ENCODE data around the gene AUTS2.

Gene AUTS2

GRCh38 chr7:70389531-70390151 lies 791.4 kb downstream of the AUTS2 start:
- no peak overlapping the region for H3K4me3 Mint-ChIP-seq
- no peaks in the 10 kb centered on the region for H3K4me1 Mint-ChIP-seq (ENCODE audit: low read depth)
- H3K36me3 Mint-ChIP-seq (ENCODE audit: low read depth), result no peaks in the 10 kb centered on the region
- no peaks in the 10 kb centered on the region for H3K27me3 Mint-ChIP-seq (ENCODE audit: low read depth)
- DNase-seq (ENCODE audit: low spot score), result no peak
- H3K27ac Mint-ChIP-seq, result no peak overlapping the region
- no peaks in the 10 kb centered on the region for H3K9me3 Mint-ChIP-seq

- no peak for DNase-seq (ENCODE audit: low spot score)
- Mint-ChIP-seq H3K4me3 (no peak overlapping the region), H3K4me1 (ENCODE audit: low read depth) (no peaks in the 10 kb centered on the region), H3K27ac (no peak overlapping the region), H3K9me3 (no peaks in the 10 kb centered on the region), H3K36me3 (ENCODE audit: low read depth) (no peaks in the 10 kb centered on the region), H3K27me3 (ENCODE audit: low read depth) (no peaks in the 10 kb centered on the region)
Measured at GRCh38 chr7:70390251-70390650, 792.0 kb downstream of the AUTS2 start.

- H3K9me3 Mint-ChIP-seq, result no peaks in the 10 kb centered on the region
- no peaks in the 10 kb centered on the region for H3K4me1 Mint-ChIP-seq (ENCODE audit: low read depth)
Measured at GRCh38 chr7:70392256-70392876, 794.1 kb downstream of the AUTS2 start.

GRCh38 chr7:70392877-70393435 lies 794.7 kb downstream of the AUTS2 start:
- no peaks in the 10 kb centered on the region for H3K27me3 Mint-ChIP-seq (ENCODE audit: low read depth)
- H3K27ac Mint-ChIP-seq, result no peak overlapping the region
- H3K36me3 Mint-ChIP-seq (ENCODE audit: low read depth), result no peaks in the 10 kb centered on the region
- H3K4me3 Mint-ChIP-seq, result no peak overlapping the region
- DNase-seq (ENCODE audit: low spot score), result no peak
- no peaks in the 10 kb centered on the region for H3K9me3 Mint-ChIP-seq
- no peaks in the 10 kb centered on the region for H3K4me1 Mint-ChIP-seq (ENCODE audit: low read depth)

More at GRCh38 chr7:70392256-70392876, 794.1 kb downstream of the AUTS2 start:
- Mint-ChIP-seq H3K27ac (no peak overlapping the region), H3K4me3 (no peak overlapping the region), H3K36me3 (ENCODE audit: low read depth) (no peaks in the 10 kb centered on the region), H3K27me3 (ENCODE audit: low read depth) (no peaks in the 10 kb centered on the region)
- DNase-seq (ENCODE audit: low spot score), result no peak

GRCh38 chr7:70393956-70394355 lies 795.7 kb downstream of the AUTS2 start:
- H3K9me3 Mint-ChIP-seq, result no peaks in the 10 kb centered on the region
- H3K4me3 Mint-ChIP-seq, result no peak overlapping the region
- H3K4me1 Mint-ChIP-seq (ENCODE audit: low read depth), result no peaks in the 10 kb centered on the region
- no peak for DNase-seq (ENCODE audit: low spot score)
- no peak overlapping the region for H3K27ac Mint-ChIP-seq
- H3K36me3 Mint-ChIP-seq (ENCODE audit: low read depth), result no peaks in the 10 kb centered on the region
- H3K27me3 Mint-ChIP-seq (ENCODE audit: low read depth), result no peaks in the 10 kb centered on the region

- Mint-ChIP-seq H3K36me3 (ENCODE audit: low read depth) (no peaks in the 10 kb centered on the region), H3K9me3 (no peaks in the 10 kb centered on the region), H3K27ac (no peak overlapping the region), H3K4me1 (ENCODE audit: low read depth) (no peaks in the 10 kb centered on the region), H3K27me3 (ENCODE audit: low read depth) (no peaks in the 10 kb centered on the region), H3K4me3 (no peak overlapping the region)
- DNase-seq (ENCODE audit: low spot score), result no peak
Measured at GRCh38 chr7:70400829-70401380, 802.6 kb downstream of the AUTS2 start.

- H3K36me3 Mint-ChIP-seq (ENCODE audit: low read depth), result no peaks in the 10 kb centered on the region
Measured at GRCh38 chr7:70402069-70402468, 803.8 kb downstream of the AUTS2 start.

GRCh38 chr7:70405241-70405640 lies 807.0 kb downstream of the AUTS2 start:
- H3K9me3 Mint-ChIP-seq, result no peaks in the 10 kb centered on the region
- no peaks in the 10 kb centered on the region for H3K36me3 Mint-ChIP-seq (ENCODE audit: low read depth)
- H3K4me3 Mint-ChIP-seq, result no peak overlapping the region
- H3K27me3 Mint-ChIP-seq (ENCODE audit: low read depth), result no peaks in the 10 kb centered on the region
- H3K4me1 Mint-ChIP-seq (ENCODE audit: low read depth), result no peaks in the 10 kb centered on the region
- H3K27ac Mint-ChIP-seq, result no peak overlapping the region
- DNase-seq (ENCODE audit: low spot score), result no peak

More at GRCh38 chr7:70402069-70402468, 803.8 kb downstream of the AUTS2 start:
- Mint-ChIP-seq H3K4me1 (ENCODE audit: low read depth) (no peaks in the 10 kb centered on the region), H3K4me3 (no peak overlapping the region), H3K27ac (no peak overlapping the region), H3K27me3 (ENCODE audit: low read depth) (no peaks in the 10 kb centered on the region), H3K9me3 (no peaks in the 10 kb centered on the region)
- DNase-seq (ENCODE audit: low spot score), result no peak

GRCh38 chr7:70406186-70406949 lies 808.1 kb downstream of the AUTS2 start:
- no peaks in the 10 kb centered on the region for H3K36me3 Mint-ChIP-seq (ENCODE audit: low read depth)
- no peaks in the 10 kb centered on the region for H3K4me1 Mint-ChIP-seq (ENCODE audit: low read depth)
- no peaks in the 10 kb centered on the region for H3K9me3 Mint-ChIP-seq
- DNase-seq (ENCODE audit: low spot score), result no peak
- no peak overlapping the region for H3K4me3 Mint-ChIP-seq
- H3K27me3 Mint-ChIP-seq (ENCODE audit: low read depth), result no peaks in the 10 kb centered on the region
- no peak overlapping the region for H3K27ac Mint-ChIP-seq

GRCh38 chr7:70406950-70407209 lies 808.6 kb downstream of the AUTS2 start:
- H3K27me3 Mint-ChIP-seq (ENCODE audit: low read depth), result no peaks in the 10 kb centered on the region
- H3K4me1 Mint-ChIP-seq (ENCODE audit: low read depth), result no peaks in the 10 kb centered on the region
- no peak for DNase-seq (ENCODE audit: low spot score)
- H3K4me3 Mint-ChIP-seq, result no peak overlapping the region
- H3K9me3 Mint-ChIP-seq, result no peaks in the 10 kb centered on the region
- no peak overlapping the region for H3K27ac Mint-ChIP-seq
- no peaks in the 10 kb centered on the region for H3K36me3 Mint-ChIP-seq (ENCODE audit: low read depth)

GRCh38 chr7:70408477-70408876 lies 810.2 kb downstream of the AUTS2 start:
- no peaks in the 10 kb centered on the region for H3K9me3 Mint-ChIP-seq
- no peaks in the 10 kb centered on the region for H3K27me3 Mint-ChIP-seq (ENCODE audit: low read depth)
- H3K36me3 Mint-ChIP-seq (ENCODE audit: low read depth), result no peaks in the 10 kb centered on the region
- no peaks in the 10 kb centered on the region for H3K4me1 Mint-ChIP-seq (ENCODE audit: low read depth)
- H3K27ac Mint-ChIP-seq, result no peak overlapping the region
- DNase-seq (ENCODE audit: low spot score), result no peak
- no peak overlapping the region for H3K4me3 Mint-ChIP-seq

- H3K4me1 Mint-ChIP-seq (ENCODE audit: low read depth), result no peaks in the 10 kb centered on the region
- no peaks in the 10 kb centered on the region for H3K36me3 Mint-ChIP-seq (ENCODE audit: low read depth)
- H3K27ac Mint-ChIP-seq, result no peak overlapping the region
- H3K9me3 Mint-ChIP-seq, result no peaks in the 10 kb centered on the region
- H3K4me3 Mint-ChIP-seq, result no peak overlapping the region
- no peaks in the 10 kb centered on the region for H3K27me3 Mint-ChIP-seq (ENCODE audit: low read depth)
- no peak for DNase-seq (ENCODE audit: low spot score)
Measured at GRCh38 chr7:70408891-70409290, 810.6 kb downstream of the AUTS2 start.

- H3K9me3 Mint-ChIP-seq, result no peaks in the 10 kb centered on the region
- H3K36me3 Mint-ChIP-seq (ENCODE audit: low read depth), result no peaks in the 10 kb centered on the region
- H3K27me3 Mint-ChIP-seq (ENCODE audit: low read depth), result no peaks in the 10 kb centered on the region
- no peak for DNase-seq (ENCODE audit: low spot score)
- no peak overlapping the region for H3K27ac Mint-ChIP-seq
- H3K4me3 Mint-ChIP-seq, result no peak overlapping the region
- H3K4me1 Mint-ChIP-seq (ENCODE audit: low read depth), result no peaks in the 10 kb centered on the region
Measured at GRCh38 chr7:70410134-70410750, 812.0 kb downstream of the AUTS2 start.

- H3K9me3 Mint-ChIP-seq, result no peaks in the 10 kb centered on the region
- H3K27ac Mint-ChIP-seq, result no peak overlapping the region
- no peaks in the 10 kb centered on the region for H3K27me3 Mint-ChIP-seq (ENCODE audit: low read depth)
- no peaks in the 10 kb centered on the region for H3K36me3 Mint-ChIP-seq (ENCODE audit: low read depth)
- H3K4me3 Mint-ChIP-seq, result no peak overlapping the region
- no peaks in the 10 kb centered on the region for H3K4me1 Mint-ChIP-seq (ENCODE audit: low read depth)
- no peak for DNase-seq (ENCODE audit: low spot score)
Measured at GRCh38 chr7:70414368-70414767, 816.1 kb downstream of the AUTS2 start.

Measured in T-helper 2 cell treated with Interferon-gamma antibody and Interleukin-4, amounts not matched to agents 5 μg/mL and 100 μg/mL, for 36 hours (primary cell).